ENCODE results near the gene TTLL12.

Gene TTLL12

GRCh38 chr22:43142880-43143562 is 43.9 kb downstream of the TTLL12 start, which contains the start of gene MCAT:
TSS of gene MCAT (minus strand) at chr22:43143398. CDS start at chr22:43143348, 50 bp downstream.
- peak within 1 kb of the TSS; percentile 84 for H3K4me3 ChIP-seq (ENCODE audit: low read length)
- peak; percentile 82 for DNase-seq (ENCODE audit: low read depth)
- no peak for TF ChIP-seq CTCF (IDR thresholded peaks at IDR 0.05; ENCODE audit: insufficient read depth, low read depth, low read length, missing control alignments)

GRCh38 chr22:43136801-43137200 is 50.1 kb downstream of the TTLL12 start:
- no peak for DNase-seq (ENCODE audit: low read depth)
- TF ChIP-seq CTCF (IDR thresholded peaks at IDR 0.05; ENCODE audit: insufficient read depth, low read depth, low read length, missing control alignments) = no peak
- no peak overlapping the region for H3K4me3 ChIP-seq (ENCODE audit: low read length)

- no peak overlapping the region for H3K4me3 ChIP-seq (ENCODE audit: low read length)
- peak; percentile 59 for TF ChIP-seq CTCF (IDR thresholded peaks at IDR 0.05; ENCODE audit: insufficient read depth, low read depth, low read length, missing control alignments)
- DNase-seq (ENCODE audit: low read depth) = peak; percentile 48
These were observed 50.7 kb downstream of the TTLL12 start for GRCh38 chr22:43136255-43136654.

- no peak for DNase-seq (ENCODE audit: low read depth)
- no peak overlapping the region for H3K4me3 ChIP-seq (ENCODE audit: low read length)
- no peak for TF ChIP-seq CTCF (IDR thresholded peaks at IDR 0.05; ENCODE audit: insufficient read depth, low read depth, low read length, missing control alignments)
These were observed 51.4 kb downstream of the TTLL12 start for GRCh38 chr22:43135565-43135964.

GRCh38 chr22:43134553-43134952 is 52.4 kb downstream of the TTLL12 start:
- H3K4me3 ChIP-seq (ENCODE audit: low read length) = no peak overlapping the region
- no peak for TF ChIP-seq CTCF (IDR thresholded peaks at IDR 0.05; ENCODE audit: insufficient read depth, low read depth, low read length, missing control alignments)
- DNase-seq (ENCODE audit: low read depth) = no peak

- DNase-seq (ENCODE audit: low read depth) = no peak
- no peak overlapping the region for H3K4me3 ChIP-seq (ENCODE audit: low read length)
- TF ChIP-seq CTCF (IDR thresholded peaks at IDR 0.05; ENCODE audit: insufficient read depth, low read depth, low read length, missing control alignments) = no peak
These were observed 53.5 kb downstream of the TTLL12 start for GRCh38 chr22:43133401-43133800.

All from epithelial cell of esophagus (primary cell).